BJ (cell line): ENCODE results near the gene RAB27A. TPM values are rescaled to one million over a fixed set of nuclear protein-coding genes. Genes with fewer than 3 reads are reported as not detected.

Experiments
- CTCF ChIA-PET: fragments of 350-600 bp; formaldehyde crosslinking; extraction: SDS; loops from one replicate; lab custom pipeline; 2021; ENCODE audit warnings: antibody characterized with exemption, inconsistent platforms; lab: Yijun Ruan, JAX
- POLR2A ChIA-PET: fragments of 300-600 bp; sonication (Branson Sonifier 250); formaldehyde crosslinking; extraction: SDS; loops from one replicate; lab custom pipeline; 2021; ENCODE audit warnings: antibody characterized with exemption; lab: Charles Lee
- DNase-seq: peaks from one replicate; pipeline ENCODE4 v3.0.0-alpha.2; 2011; ENCODE audit warnings: low read depth
- H3K27me3 ChIP-seq: 2 replicates; pipeline ENCODE4 v1.6.0; 2011; ENCODE audit warnings: low read length; ENCODE audit not compliant: control insufficient read depth, insufficient read depth
- H3K36me3 ChIP-seq: 2 replicates; pipeline ENCODE4 v1.5.1; 2011; ENCODE audit warnings: low read length; ENCODE audit not compliant: control insufficient read depth, insufficient read depth
- H3K4me3 ChIP-seq: 2 replicates; pipeline ENCODE4 v1.5.1; 2011; ENCODE audit warnings: low read depth, mild to moderate bottlenecking, control low read depth, low read length
- CTCF ChIP-seq: IDR thresholded peaks from 2 replicates; pipeline ENCODE4 v1.5.1; 2011; ENCODE audit warnings: low read depth, mild to moderate bottlenecking, control low read depth, inconsistent platforms, low read length, moderate library complexity; ENCODE audit not compliant: insufficient read depth
- polyA plus RNA-seq: library from polyadenylated mRNA; depleted of rRNA; stranded (reverse); fragments of >200 nt; gene quantifications from 2 replicates; pipeline ENCODE4 v1.2.3, GENCODE V29; 2011

The RAB27A gene
- polyA plus RNA-seq, 1 experiment, result 12.1 TPM

- no peak for DNase-seq
- Histone ChIP-seq H3K27me3 (no peaks in the 10 kb centered on the region), H3K36me3 (no peaks in the 10 kb centered on the region), H3K4me3 (no peak overlapping the region)
- POLR2A ChIA-PET, result no interaction called here
- no peak for TF ChIP-seq CTCF
- CTCF ChIA-PET, result interaction anchor here (1.0 to 1.3 kb wide), 4 partner anchors 12 to 31 kb away, joined by 3 to 4 read pairs (median 3); no protein-coding TSS in a partner anchor
Observed at GRCh38 chr15:55237219-55238130, 52.1 kb downstream of the RAB27A start.

DNA sequence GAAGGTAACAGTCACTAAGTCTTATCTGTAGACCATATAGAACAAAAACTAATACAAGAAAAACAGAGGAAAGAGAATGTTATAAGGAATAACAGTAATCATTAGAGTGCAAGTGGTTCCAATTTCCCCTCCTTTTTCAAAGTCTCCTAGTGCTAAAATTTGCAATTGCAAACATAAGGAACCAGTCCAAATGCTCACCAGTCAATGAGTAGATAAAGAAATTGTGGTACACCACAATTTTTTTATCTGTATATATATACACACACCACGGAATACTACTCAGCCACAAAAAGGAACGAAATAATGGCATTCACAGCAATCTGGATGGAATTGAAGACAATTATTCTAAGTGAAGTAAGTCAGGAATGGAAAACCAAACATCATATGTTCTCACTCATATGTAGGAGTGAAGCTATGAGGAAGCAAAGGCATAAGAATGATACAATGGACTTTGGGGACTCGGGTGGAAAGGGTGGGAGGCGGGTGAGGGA, 54.0 kb downstream of the RAB27A start:
- POLR2A ChIA-PET, result no interaction called here
- DNase-seq, result no peak
- CTCF ChIA-PET, result no interaction called here
- H3K4me3 ChIP-seq, result no peak overlapping the region
- H3K36me3 ChIP-seq, result no peaks in the 10 kb centered on the region
- no peak for TF ChIP-seq CTCF
- H3K27me3 ChIP-seq, result no peaks in the 10 kb centered on the region

DNA sequence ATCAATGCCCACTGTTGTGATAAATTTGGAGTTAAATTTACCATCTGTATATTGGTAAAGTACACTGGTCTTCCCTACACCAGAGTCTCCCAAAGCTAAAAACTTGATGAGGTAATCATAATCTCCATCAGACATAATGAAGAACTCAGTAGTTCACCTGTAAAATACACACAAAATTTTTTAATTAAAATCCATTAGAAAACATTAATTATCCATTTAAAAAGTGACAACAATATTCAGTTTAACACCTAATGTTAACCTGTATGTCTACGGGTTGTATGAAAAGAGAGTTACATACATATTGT, 54.9 kb downstream of the RAB27A start:
- ChIA-PET CTCF (no interaction called here), POLR2A (no interaction called here)
- Histone ChIP-seq H3K4me3 (no peak overlapping the region), H3K36me3 (no peaks in the 10 kb centered on the region), H3K27me3 (no peaks in the 10 kb centered on the region)
- DNase-seq, result no peak
- no peak for TF ChIP-seq CTCF

DNA sequence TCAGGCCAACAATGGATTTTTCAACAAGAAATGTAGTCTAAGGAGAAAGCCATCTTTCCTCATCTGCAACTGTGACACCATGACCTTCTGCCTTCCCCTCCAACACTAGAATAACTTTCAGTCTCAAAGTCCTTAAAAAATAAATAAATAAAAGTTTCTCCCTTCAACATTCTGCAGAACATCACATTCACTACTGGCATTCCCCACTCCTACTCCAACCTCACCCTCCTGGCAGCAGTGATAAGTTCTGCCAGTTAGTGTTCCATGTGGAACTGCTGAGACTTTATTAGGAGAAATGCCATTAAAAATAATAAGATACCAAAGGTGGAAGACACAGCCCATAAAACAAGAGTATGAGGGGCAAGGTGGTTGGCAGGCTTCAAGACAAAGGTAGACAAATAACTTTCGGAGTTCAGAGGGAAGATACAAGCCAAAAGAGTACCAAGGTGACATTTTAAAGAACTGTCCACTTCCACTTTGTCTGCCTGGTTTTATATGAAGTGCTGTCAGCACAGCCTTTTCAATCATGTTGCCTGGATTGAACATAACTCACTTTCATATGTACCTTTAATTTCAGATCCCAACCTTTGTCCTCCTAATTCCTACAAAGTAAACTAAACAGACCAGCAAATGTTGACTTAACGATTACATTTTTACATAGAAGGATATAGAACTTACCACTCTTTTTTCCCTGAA, 55.4 kb downstream of the RAB27A start:
- CTCF ChIA-PET, result no interaction called here
- POLR2A ChIA-PET, result no interaction called here
- TF ChIP-seq CTCF, result no peak
- no peaks in the 10 kb centered on the region for H3K27me3 ChIP-seq
- no peaks in the 10 kb centered on the region for H3K36me3 ChIP-seq
- H3K4me3 ChIP-seq, result no peak overlapping the region
- no peak for DNase-seq

GRCh38 chr15:55231455-55231854, 58.2 kb downstream of the RAB27A start:
- Histone ChIP-seq H3K4me3 (no peak overlapping the region), H3K36me3 (no peaks in the 10 kb centered on the region), H3K27me3 (no peaks in the 10 kb centered on the region)
- CTCF ChIA-PET, result interaction anchor here (0.9 to 1.2 kb wide), 2 partner anchors 10 to 59 kb away, joined by 3 to 5 read pairs; no protein-coding TSS in a partner anchor
- TF ChIP-seq CTCF, result no peak
- no peak for DNase-seq
- POLR2A ChIA-PET, result no interaction called here
